ENCODE data around the gene CADM3.

- no peak for TF ChIP-seq CTCF (IDR thresholded peaks at IDR 0.05; ENCODE audit: low read depth, low read length)
- TF ChIP-seq EZH2phosphoT487 (IDR thresholded peaks at IDR 0.05; ENCODE audit: low read depth) = no peak
These were observed 776 bp upstream of the CADM3 start for GRCh38 chr1:159170639-159171038.

All from OCI-LY3 (cell line).